WTC11 (cell line): Measurements from ENCODE around the gene CPSF4. TPM values are rescaled to one million over a fixed set of nuclear protein-coding genes. Genes with fewer than 3 reads are reported as not detected.
A peak's percentile ranks its signal among the peaks of the same experiment; 100 is the strongest.

Experiments used
- ATAC-seq: fragments of 200-7000 bp; cut with Tn5 transposase; 2 replicates; pipeline ENCODE4 v1.10.0; 2021; ENCODE audit warnings: mild to moderate bottlenecking, moderate library complexity
- CTCF ChIA-PET: fragments of 300-600 bp; sonication (Branson Sonifier 250); formaldehyde crosslinking; loops from one replicate; lab custom pipeline; 2021; ENCODE audit warnings: antibody characterized with exemption; lab: Charles Lee
- POLR2A ChIA-PET: fragments of 350-600 bp; sonication (Branson Sonifier 250); formaldehyde crosslinking; loops from one replicate; lab custom pipeline; 2021; ENCODE audit warnings: antibody characterized with exemption; lab: Charles Lee
- DNase-seq: peaks from one replicate; pipeline ENCODE4 v3.0.0; 2021; ENCODE audit warnings: low spot score
- H3K27ac Mint-ChIP-seq: 2 replicates; pipeline ENCODE4 v1.8.0; 2021; ENCODE audit warnings: mixed read lengths
- H3K27me3 Mint-ChIP-seq: 2 replicates; pipeline ENCODE4 v1.8.0; 2021; ENCODE audit warnings: low read depth, mild to moderate bottlenecking, moderate library complexity, mixed read lengths
- H3K36me3 Mint-ChIP-seq: 2 replicates; pipeline ENCODE4 v1.8.0; 2021; ENCODE audit warnings: mixed read lengths
- H3K4me1 Mint-ChIP-seq: 2 replicates; pipeline ENCODE4 v1.8.0; 2022; ENCODE audit warnings: mixed read lengths
- H3K4me3 Mint-ChIP-seq: 2 replicates; pipeline ENCODE4 v1.8.0; 2021; ENCODE audit warnings: mild to moderate bottlenecking, moderate library complexity, mixed read lengths
- H3K9me3 Mint-ChIP-seq: 2 replicates; pipeline ENCODE4 v1.8.0; 2021; ENCODE audit warnings: mixed read lengths
- FOXJ3 ChIP-seq: sonication (generic); formaldehyde crosslinking; IDR thresholded peaks from 2 replicates; pipeline ENCODE4 v1.9.0; 2021; ENCODE audit warnings: missing genetic modification reagents, mild to moderate bottlenecking, borderline replicate concordance
- HMGA2 ChIP-seq: fragments of 250-450 bp; sonication (Bioruptor Pico); IDR thresholded peaks from 2 replicates; pipeline ENCODE4 v1.4.0; 2021; ENCODE audit warnings: mild to moderate bottlenecking, moderate library complexity
- IRF2 ChIP-seq: sonication (generic); formaldehyde crosslinking; IDR thresholded peaks from 2 replicates; pipeline ENCODE4 v1.8.0; 2022; ENCODE audit warnings: low read depth, missing genetic modification reagents, borderline replicate concordance
- KAT7 ChIP-seq: sonication (generic); formaldehyde crosslinking; IDR thresholded peaks from 2 replicates; pipeline ENCODE4 v1.8.1; 2023; ENCODE audit warnings: missing genetic modification reagents, mild to moderate bottlenecking, borderline replicate concordance
- NFATC4 ChIP-seq: fragments of 250-450 bp; sonication (Bioruptor Pico); IDR thresholded peaks from 2 replicates; pipeline ENCODE4 v1.9.0; 2021; ENCODE audit warnings: mild to moderate bottlenecking
- NFE2L1 ChIP-seq: sonication (generic); formaldehyde crosslinking; IDR thresholded peaks from 2 replicates; pipeline ENCODE4 v1.8.1; 2023; ENCODE audit warnings: missing genetic modification reagents
- NR1H2 ChIP-seq: sonication (generic); formaldehyde crosslinking; IDR thresholded peaks from 2 replicates; pipeline ENCODE4 v1.9.0; 2021; ENCODE audit warnings: mild to moderate bottlenecking, moderate library complexity, missing genetic modification reagents
- NR3C1 ChIP-seq: sonication (generic); formaldehyde crosslinking; conservative IDR thresholded peaks from 2 replicates; pipeline ENCODE4 v1.8.1; 2023; ENCODE audit warnings: low read depth, mild to moderate bottlenecking, missing genetic modification reagents
- OVOL2 ChIP-seq: fragments of 250-450 bp; sonication (Bioruptor Pico); IDR thresholded peaks from 2 replicates; pipeline ENCODE4 v1.9.0; 2021; ENCODE audit warnings: mild to moderate bottlenecking, borderline replicate concordance
- RORB ChIP-seq: fragments of 250-450 bp; sonication (Bioruptor Pico); IDR thresholded peaks from 2 replicates; pipeline ENCODE4 v1.9.0; 2021; ENCODE audit warnings: mild to moderate bottlenecking
- SP1 ChIP-seq: sonication (generic); formaldehyde crosslinking; conservative IDR thresholded peaks from 2 replicates; pipeline ENCODE4 v1.8.1; 2022; ENCODE audit warnings: missing genetic modification reagents
- ZNF317 ChIP-seq: sonication (generic); formaldehyde crosslinking; IDR thresholded peaks from 2 replicates; pipeline ENCODE4 v1.8.1; 2023; ENCODE audit warnings: low read depth, mild to moderate bottlenecking, moderate library complexity, missing genetic modification reagents, borderline replicate concordance
- ZNF416 ChIP-seq: fragments of 250-450 bp; sonication (Bioruptor Pico); IDR thresholded peaks from 2 replicates; pipeline ENCODE4 v1.9.0; 2021; ENCODE audit warnings: mild to moderate bottlenecking, inconsistent platforms
- total RNA-seq: library from RNA; stranded (reverse); gene quantifications from 3 replicates; pipeline ENCODE4 v1.2.3, GENCODE V29; 2021
- TF ChIP-seq, protein P1 (sequence below): sonication (generic); formaldehyde crosslinking; IDR thresholded peaks from 2 replicates; pipeline ENCODE4 v1.8.1; 2023; ENCODE audit warnings: mild to moderate bottlenecking, missing genetic modification reagents, moderate library complexity
- TF ChIP-seq, protein P2 (sequence below): sonication (generic); formaldehyde crosslinking; IDR thresholded peaks from 2 replicates; pipeline ENCODE4 v1.8.1; 2022; ENCODE audit warnings: low read depth, mild to moderate bottlenecking, moderate library complexity, missing genetic modification reagents, borderline replicate concordance
- TF ChIP-seq, protein P3 (sequence below): sonication (generic); formaldehyde crosslinking; conservative IDR thresholded peaks from 2 replicates; pipeline ENCODE4 v1.8.1; 2022; ENCODE audit warnings: mild to moderate bottlenecking, missing genetic modification reagents
- TF ChIP-seq, protein P4 (sequence below): sonication (generic); formaldehyde crosslinking; IDR thresholded peaks from 2 replicates; pipeline ENCODE4 v1.8.1; 2023; ENCODE audit warnings: mild to moderate bottlenecking, missing genetic modification reagents, borderline replicate concordance
- TF ChIP-seq, protein P5 (sequence below): sonication (generic); formaldehyde crosslinking; IDR thresholded peaks from 2 replicates; pipeline ENCODE4 v1.8.0; 2022; ENCODE audit warnings: mild to moderate bottlenecking, missing genetic modification reagents
- TF ChIP-seq, protein P6 (sequence below): sonication (generic); formaldehyde crosslinking; conservative IDR thresholded peaks from 2 replicates; pipeline ENCODE4 v1.8.1; 2023; ENCODE audit warnings: mild to moderate bottlenecking, low read depth, missing genetic modification reagents, moderate library complexity

The CPSF4 gene
- total RNA-seq, 1 experiment from 2014 or later, result 109 TPM

DNA sequence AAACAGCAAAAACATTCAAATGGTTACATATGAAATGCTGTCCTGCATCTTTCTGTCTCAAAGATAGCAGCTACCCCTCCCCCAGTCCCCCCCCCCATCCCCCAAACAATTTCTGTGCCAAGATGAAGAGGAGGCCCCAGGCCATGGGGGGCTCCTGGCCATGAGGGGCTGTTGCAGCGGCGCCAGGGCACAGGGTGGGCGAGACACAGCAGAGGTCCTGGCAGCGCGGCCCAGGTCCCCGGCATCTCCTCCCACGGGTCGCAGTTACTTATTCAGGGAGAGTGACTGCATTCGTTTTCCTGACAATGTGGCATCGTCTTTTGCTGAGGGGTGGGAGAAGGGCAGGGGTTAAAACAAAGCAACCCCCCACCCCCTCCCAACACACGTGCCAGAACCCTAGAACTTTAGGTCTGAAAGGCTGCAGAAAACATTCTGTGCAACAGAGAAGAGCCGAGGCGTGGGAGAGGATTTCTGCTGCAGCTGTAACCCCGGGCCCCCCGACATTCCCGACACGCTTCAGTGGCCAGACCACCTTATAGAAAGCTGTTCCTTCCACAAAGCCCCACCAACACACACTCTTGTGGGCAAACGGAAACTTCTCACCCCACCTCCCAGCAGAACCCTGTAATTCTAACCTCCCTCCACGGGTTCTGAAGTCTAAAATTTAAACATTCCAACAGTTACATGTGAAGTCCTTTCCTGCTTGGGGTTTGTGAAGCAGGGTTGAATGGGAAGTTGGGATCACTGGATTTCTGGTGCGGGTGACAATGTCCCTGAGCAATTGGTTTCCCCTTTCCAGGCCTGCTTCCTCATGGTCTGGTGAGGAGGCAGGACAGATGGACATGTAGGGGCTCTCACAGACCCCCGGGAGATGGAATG is 42.1 kb upstream of the CPSF4 start:
- no peak for ATAC-seq
- Mint-ChIP-seq H3K36me3 (peaks cover 56% of the 10 kb centered on the region), H3K4me1 (peaks cover 12% of the 10 kb centered on the region), H3K27ac (no peak overlapping the region), H3K9me3 (no peaks in the 10 kb centered on the region), H3K27me3 (no peaks in the 10 kb centered on the region), H3K4me3 (no peak overlapping the region)
- TF ChIP-seq, protein P1, sequence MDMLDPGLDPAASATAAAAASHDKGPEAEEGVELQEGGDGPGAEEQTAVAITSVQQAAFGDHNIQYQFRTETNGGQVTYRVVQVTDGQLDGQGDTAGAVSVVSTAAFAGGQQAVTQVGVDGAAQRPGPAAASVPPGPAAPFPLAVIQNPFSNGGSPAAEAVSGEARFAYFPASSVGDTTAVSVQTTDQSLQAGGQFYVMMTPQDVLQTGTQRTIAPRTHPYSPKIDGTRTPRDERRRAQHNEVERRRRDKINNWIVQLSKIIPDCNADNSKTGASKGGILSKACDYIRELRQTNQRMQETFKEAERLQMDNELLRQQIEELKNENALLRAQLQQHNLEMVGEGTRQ (CRISPR knock-in tag), result no peak
- no peak for TF ChIP-seq ZNF317
- ChIA-PET POLR2A (interaction anchor here (0.5 kb wide), 1 partner anchor 109 kb away, joined by 5 read pairs; no protein-coding TSS in a partner anchor), CTCF (no interaction called here)
- DNase-seq, result no peak

DNA sequence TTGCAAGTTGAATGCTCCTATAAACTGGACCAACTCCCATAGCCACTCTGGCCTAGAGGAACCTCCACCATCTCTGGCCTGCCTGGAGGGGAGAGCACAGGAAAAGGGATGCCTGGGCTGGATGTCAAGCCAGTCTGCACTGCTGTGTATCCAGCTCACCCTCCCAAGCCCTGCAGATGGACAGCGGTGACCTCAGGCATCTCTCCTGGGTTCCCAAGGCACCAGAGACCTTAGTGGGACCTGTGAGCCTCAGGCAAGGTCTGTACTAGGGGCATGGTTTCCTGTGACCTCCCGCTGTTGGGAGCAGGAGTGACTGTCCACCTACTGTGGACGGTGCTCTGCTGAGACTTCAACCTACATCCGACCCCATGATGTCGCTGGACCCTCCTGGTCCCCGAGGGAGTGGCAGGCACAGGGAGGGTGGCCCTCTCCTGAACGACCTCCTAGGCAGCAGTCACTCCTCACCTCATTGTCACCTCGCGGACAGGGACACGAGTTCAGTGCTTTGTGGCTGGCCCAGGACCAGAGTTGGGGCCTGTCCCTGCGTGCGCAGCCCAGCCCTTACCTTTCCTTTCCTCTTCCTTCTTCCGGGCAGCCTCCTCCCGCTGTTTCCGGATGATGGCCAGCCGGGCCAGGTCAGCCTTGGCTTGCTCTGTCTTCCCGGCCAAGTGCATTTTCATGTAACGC is 41.3 kb upstream of the CPSF4 start:
- Mint-ChIP-seq H3K4me1 (peaks cover 9% of the 10 kb centered on the region), H3K27ac (peak overlapping the region; percentile 5; the same call in 1 of the 2 replicates), H3K36me3 (peaks cover 61% of the 10 kb centered on the region), H3K27me3 (no peaks in the 10 kb centered on the region), H3K4me3 (no peak overlapping the region), H3K9me3 (no peaks in the 10 kb centered on the region)
- ChIA-PET POLR2A (no interaction called here), CTCF (no interaction called here)
- no peak for ATAC-seq
- TF ChIP-seq RORB (CRISPR knock-in tag), result no peak
- TF ChIP-seq, protein P2, sequence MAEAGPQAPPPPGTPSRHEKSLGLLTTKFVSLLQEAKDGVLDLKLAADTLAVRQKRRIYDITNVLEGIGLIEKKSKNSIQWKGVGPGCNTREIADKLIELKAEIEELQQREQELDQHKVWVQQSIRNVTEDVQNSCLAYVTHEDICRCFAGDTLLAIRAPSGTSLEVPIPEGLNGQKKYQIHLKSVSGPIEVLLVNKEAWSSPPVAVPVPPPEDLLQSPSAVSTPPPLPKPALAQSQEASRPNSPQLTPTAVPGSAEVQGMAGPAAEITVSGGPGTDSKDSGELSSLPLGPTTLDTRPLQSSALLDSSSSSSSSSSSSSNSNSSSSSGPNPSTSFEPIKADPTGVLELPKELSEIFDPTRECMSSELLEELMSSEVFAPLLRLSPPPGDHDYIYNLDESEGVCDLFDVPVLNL (CRISPR knock-in tag), result no peak
- TF ChIP-seq, protein P3, sequence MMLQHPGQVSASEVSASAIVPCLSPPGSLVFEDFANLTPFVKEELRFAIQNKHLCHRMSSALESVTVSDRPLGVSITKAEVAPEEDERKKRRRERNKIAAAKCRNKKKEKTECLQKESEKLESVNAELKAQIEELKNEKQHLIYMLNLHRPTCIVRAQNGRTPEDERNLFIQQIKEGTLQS (CRISPR knock-in tag), result no peak
- TF ChIP-seq OVOL2 (CRISPR knock-in tag), result no peak
- TF ChIP-seq NFE2L1 (CRISPR knock-in tag), result no peak
- no peak for TF ChIP-seq NR1H2 (CRISPR knock-in tag)
- TF ChIP-seq, protein P4, sequence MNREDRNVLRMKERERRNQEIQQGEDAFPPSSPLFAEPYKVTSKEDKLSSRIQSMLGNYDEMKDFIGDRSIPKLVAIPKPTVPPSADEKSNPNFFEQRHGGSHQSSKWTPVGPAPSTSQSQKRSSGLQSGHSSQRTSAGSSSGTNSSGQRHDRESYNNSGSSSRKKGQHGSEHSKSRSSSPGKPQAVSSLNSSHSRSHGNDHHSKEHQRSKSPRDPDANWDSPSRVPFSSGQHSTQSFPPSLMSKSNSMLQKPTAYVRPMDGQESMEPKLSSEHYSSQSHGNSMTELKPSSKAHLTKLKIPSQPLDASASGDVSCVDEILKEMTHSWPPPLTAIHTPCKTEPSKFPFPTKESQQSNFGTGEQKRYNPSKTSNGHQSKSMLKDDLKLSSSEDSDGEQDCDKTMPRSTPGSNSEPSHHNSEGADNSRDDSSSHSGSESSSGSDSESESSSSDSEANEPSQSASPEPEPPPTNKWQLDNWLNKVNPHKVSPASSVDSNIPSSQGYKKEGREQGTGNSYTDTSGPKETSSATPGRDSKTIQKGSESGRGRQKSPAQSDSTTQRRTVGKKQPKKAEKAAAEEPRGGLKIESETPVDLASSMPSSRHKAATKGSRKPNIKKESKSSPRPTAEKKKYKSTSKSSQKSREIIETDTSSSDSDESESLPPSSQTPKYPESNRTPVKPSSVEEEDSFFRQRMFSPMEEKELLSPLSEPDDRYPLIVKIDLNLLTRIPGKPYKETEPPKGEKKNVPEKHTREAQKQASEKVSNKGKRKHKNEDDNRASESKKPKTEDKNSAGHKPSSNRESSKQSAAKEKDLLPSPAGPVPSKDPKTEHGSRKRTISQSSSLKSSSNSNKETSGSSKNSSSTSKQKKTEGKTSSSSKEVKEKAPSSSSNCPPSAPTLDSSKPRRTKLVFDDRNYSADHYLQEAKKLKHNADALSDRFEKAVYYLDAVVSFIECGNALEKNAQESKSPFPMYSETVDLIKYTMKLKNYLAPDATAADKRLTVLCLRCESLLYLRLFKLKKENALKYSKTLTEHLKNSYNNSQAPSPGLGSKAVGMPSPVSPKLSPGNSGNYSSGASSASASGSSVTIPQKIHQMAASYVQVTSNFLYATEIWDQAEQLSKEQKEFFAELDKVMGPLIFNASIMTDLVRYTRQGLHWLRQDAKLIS (CRISPR knock-in tag), result no peak
- TF ChIP-seq NFATC4 (CRISPR knock-in tag), result no peak
- no peak for TF ChIP-seq KAT7 (CRISPR knock-in tag)
- TF ChIP-seq IRF2 (CRISPR knock-in tag), result no peak
- TF ChIP-seq, protein P5, sequence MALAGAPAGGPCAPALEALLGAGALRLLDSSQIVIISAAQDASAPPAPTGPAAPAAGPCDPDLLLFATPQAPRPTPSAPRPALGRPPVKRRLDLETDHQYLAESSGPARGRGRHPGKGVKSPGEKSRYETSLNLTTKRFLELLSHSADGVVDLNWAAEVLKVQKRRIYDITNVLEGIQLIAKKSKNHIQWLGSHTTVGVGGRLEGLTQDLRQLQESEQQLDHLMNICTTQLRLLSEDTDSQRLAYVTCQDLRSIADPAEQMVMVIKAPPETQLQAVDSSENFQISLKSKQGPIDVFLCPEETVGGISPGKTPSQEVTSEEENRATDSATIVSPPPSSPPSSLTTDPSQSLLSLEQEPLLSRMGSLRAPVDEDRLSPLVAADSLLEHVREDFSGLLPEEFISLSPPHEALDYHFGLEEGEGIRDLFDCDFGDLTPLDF (CRISPR knock-in tag), result no peak
- TF ChIP-seq ZNF416 (CRISPR knock-in tag), result no peak
- no peak for TF ChIP-seq FOXJ3 (CRISPR knock-in tag)
- no peak for TF ChIP-seq NR3C1 (CRISPR knock-in tag)
- TF ChIP-seq SP1 (CRISPR knock-in tag), result no peak
- TF ChIP-seq, protein P6, sequence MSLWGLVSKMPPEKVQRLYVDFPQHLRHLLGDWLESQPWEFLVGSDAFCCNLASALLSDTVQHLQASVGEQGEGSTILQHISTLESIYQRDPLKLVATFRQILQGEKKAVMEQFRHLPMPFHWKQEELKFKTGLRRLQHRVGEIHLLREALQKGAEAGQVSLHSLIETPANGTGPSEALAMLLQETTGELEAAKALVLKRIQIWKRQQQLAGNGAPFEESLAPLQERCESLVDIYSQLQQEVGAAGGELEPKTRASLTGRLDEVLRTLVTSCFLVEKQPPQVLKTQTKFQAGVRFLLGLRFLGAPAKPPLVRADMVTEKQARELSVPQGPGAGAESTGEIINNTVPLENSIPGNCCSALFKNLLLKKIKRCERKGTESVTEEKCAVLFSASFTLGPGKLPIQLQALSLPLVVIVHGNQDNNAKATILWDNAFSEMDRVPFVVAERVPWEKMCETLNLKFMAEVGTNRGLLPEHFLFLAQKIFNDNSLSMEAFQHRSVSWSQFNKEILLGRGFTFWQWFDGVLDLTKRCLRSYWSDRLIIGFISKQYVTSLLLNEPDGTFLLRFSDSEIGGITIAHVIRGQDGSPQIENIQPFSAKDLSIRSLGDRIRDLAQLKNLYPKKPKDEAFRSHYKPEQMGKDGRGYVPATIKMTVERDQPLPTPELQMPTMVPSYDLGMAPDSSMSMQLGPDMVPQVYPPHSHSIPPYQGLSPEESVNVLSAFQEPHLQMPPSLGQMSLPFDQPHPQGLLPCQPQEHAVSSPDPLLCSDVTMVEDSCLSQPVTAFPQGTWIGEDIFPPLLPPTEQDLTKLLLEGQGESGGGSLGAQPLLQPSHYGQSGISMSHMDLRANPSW (CRISPR knock-in tag), result no peak
- TF ChIP-seq HMGA2 (CRISPR knock-in tag), result no peak
- no peak for TF ChIP-seq ZNF317
- DNase-seq, result no peak
